HepG2 (cell line): ENCODE data around the gene AMBRA1. TPM values are rescaled to one million over a fixed set of nuclear protein-coding genes. Genes with fewer than 3 reads are reported as not detected.

Experiments used
- ATAC-seq: fragments of 200-7000 bp; cut with Tn5 transposase; 3 replicates; pipeline ENCODE4 v1.9.1; 2020; ENCODE audit warnings: mild to moderate bottlenecking, moderate library complexity
- BruUV-seq: library from RNA; stranded (reverse); fragments of 400-500 nt; replicated peaks from 2 replicates; lab custom pipeline; 2021; lab: Mats Ljungman, UMichigan
- CTCF ChIA-PET: fragments of 300-600 bp; formaldehyde crosslinking; extraction: SDS; loops from one replicate; lab custom pipeline; 2021; ENCODE audit warnings: low total read pairs, inconsistent platforms, low intra/inter-chr PET ratio; lab: Yijun Ruan, JAX
- POLR2A ChIA-PET: fragments of 350-600 bp; sonication (Branson Sonifier 250); formaldehyde crosslinking; loops from one replicate; lab custom pipeline; 2020; ENCODE audit warnings: antibody characterized with exemption, inconsistent platforms; lab: Yijun Ruan, JAX
- DNase-seq: peaks from one replicate; pipeline ENCODE4 v3.0.0-alpha.2; 2015; ENCODE audit warnings: low spot score
- FAIRE-seq: peaks from 3 replicates; lab custom pipeline; 2011; peaks lifted over from hg19 to GRCh38; lab: Jason Lieb, UNC
- H2AFZ ChIP-seq: one replicate; pipeline ENCODE4 v1.6.1; 2011; ENCODE audit warnings: low read length, inconsistent platforms
- H3K27ac ChIP-seq: fragments of 300-600 bp; 3 replicates; pipeline ENCODE4 v1.8.0; 2011; ENCODE audit warnings: mixed run types, mild to moderate bottlenecking, mixed read lengths, low read length, inconsistent platforms; ENCODE audit not compliant: insufficient read depth; ENCODE audit errors: extremely low read length
- H3K27me3 ChIP-seq, 2 experiments: fragments of 200-600 bp in 1 of 2; 2 replicates in 1 of 2; 3 replicates in 1 of 2; pipeline versions ENCODE4 v1.6.0 to v1.8.0; 2011; ENCODE audit warnings: low read length in 2 of 2, mild to moderate bottlenecking in 2 of 2, moderate library complexity in 2 of 2, inconsistent platforms in 1 of 2; ENCODE audit not compliant: insufficient read depth in 2 of 2, control insufficient read depth in 1 of 2
- H3K36me3 ChIP-seq, 2 experiments: fragments of 200-600 bp in 1 of 2; replicated peaks in 1 of 2; 2 replicates in 1 of 2; 3 replicates in 1 of 2; pipeline versions ENCODE4 v1.5.1 to v1.8.0; 2011; ENCODE audit warnings: low read length in 2 of 2, inconsistent platforms in 1 of 2; ENCODE audit not compliant: insufficient read depth in 2 of 2, control insufficient read depth in 1 of 2
- H3K4me1 ChIP-seq: 2 replicates; pipeline ENCODE4 v1.5.1; 2012; ENCODE audit warnings: low read length, inconsistent platforms; ENCODE audit not compliant: insufficient read depth
- H3K4me2 ChIP-seq: 2 replicates; pipeline ENCODE4 v1.6.0; 2011; ENCODE audit warnings: low read depth, low read length, inconsistent platforms
- H3K4me3 ChIP-seq, 3 experiments: fragments of 200-600 bp in 1 of 3; sonication (generic), shearing (Covaris generic) in 1 of 3; replicated peaks in 1 of 3; 2 replicates each; pipeline ENCODE4 v1.5.1; 2011 to 2016; ENCODE audit warnings: low read length in 3 of 3, inconsistent platforms in 2 of 3, low read depth in 2 of 3, mild to moderate bottlenecking in 2 of 3, control low read depth in 1 of 3, mixed read lengths in 1 of 3; ENCODE audit not compliant: insufficient read depth in 1 of 3
- H3K79me2 ChIP-seq: one replicate; pipeline ENCODE4 v1.6.1; 2011; ENCODE audit warnings: low read length, inconsistent platforms; ENCODE audit not compliant: insufficient read depth
- H3K9ac ChIP-seq: 2 replicates; pipeline ENCODE4 v1.6.0; 2011; ENCODE audit warnings: mild to moderate bottlenecking, low read depth, low read length, inconsistent platforms; ENCODE audit not compliant: insufficient read depth
- H3K9me3 ChIP-seq: 2 replicates; pipeline ENCODE4 v1.5.1; 2012; ENCODE audit warnings: mild to moderate bottlenecking, low read length
- H4K20me1 ChIP-seq: 2 replicates; pipeline ENCODE4 v1.6.0; 2011; ENCODE audit warnings: inconsistent platforms, mild to moderate bottlenecking, low read length, moderate library complexity; ENCODE audit not compliant: insufficient read depth
- AKAP8 ChIP-seq: sonication (generic); formaldehyde crosslinking; IDR thresholded peaks from 2 replicates; pipeline ENCODE4 v1.5.1; 2020; ENCODE audit warnings: mild to moderate bottlenecking, missing genetic modification reagents
- FOXC1 ChIP-seq: sonication (generic); formaldehyde crosslinking; IDR thresholded peaks from 2 replicates; pipeline ENCODE4 v1.8.0; 2022; ENCODE audit warnings: mild to moderate bottlenecking, missing genetic modification reagents, borderline replicate concordance
- SETDB1 ChIP-seq: sonication (generic); formaldehyde crosslinking; IDR thresholded peaks from 2 replicates; pipeline ENCODE4 v1.5.1; 2020; ENCODE audit warnings: missing genetic modification reagents, mild to moderate bottlenecking, borderline replicate concordance
- SRSF4 ChIP-seq: fragments of 200-400 bp; formaldehyde crosslinking; IDR thresholded peaks from one replicate; pipeline ENCODE4 v1.6.1; 2018; ENCODE audit warnings: mild to moderate bottlenecking, low read depth, low read length, moderate library complexity; ENCODE audit not compliant: poor library complexity, severe bottlenecking
- TBX2 ChIP-seq: sonication (generic); formaldehyde crosslinking; IDR thresholded peaks from 2 replicates; pipeline ENCODE4 v1.5.0; 2020; ENCODE audit warnings: missing genetic modification reagents, mild to moderate bottlenecking, borderline replicate concordance
- ZNF280D ChIP-seq: sonication (generic); formaldehyde crosslinking; IDR thresholded peaks from 2 replicates; pipeline ENCODE4 v1.5.1; 2020; ENCODE audit warnings: mild to moderate bottlenecking, missing genetic modification reagents
- ZNF44 ChIP-seq: sonication (generic); formaldehyde crosslinking; IDR thresholded peaks from 2 replicates; pipeline ENCODE4 v1.5.1; 2020; ENCODE audit warnings: mild to moderate bottlenecking, missing genetic modification reagents
- ZNF574 ChIP-seq: sonication (generic); formaldehyde crosslinking; IDR thresholded peaks from 2 replicates; pipeline ENCODE4 v1.4.0; 2020; ENCODE audit warnings: missing genetic modification reagents
- WGBS: methylation state at CpG from one replicate; pipeline ENCODE4 v1.1.6; 2017; ENCODE audit warnings: low lambda C conversion rate; 5-methylcytosine and 5-hydroxymethylcytosine counted together
- in situ Hi-C: cut with HindIII; loops from 2 replicates; pipeline ENCODE4 v1.10.0; 2017; ENCODE audit warnings: low pct_unique_long_range_greater_than_20kb; ENCODE audit not compliant: extremely low pct_ligation_motif_present
- intact Hi-C: fragments of 100-400 bp; cut with micrococcal nuclease; formaldehyde crosslinking; loops from one replicate; pipeline ENCODE4 v1.10.0; 2022; ENCODE audit not compliant: unreplicated experiment
- polyA plus RNA-seq, 8 experiments: library from polyadenylated mRNA; depleted of rRNA in 3 of 8; stranded (reverse) in 7 of 8; unstranded in 1 of 8; fragments of >200 nt; fragmentation: Illumina TruSeq in 4 of 8; extraction: Trizol in 4 of 8; gene quantifications; 2 replicates each; pipeline versions ENCODE4 v1.2.1 to v1.2.3, GENCODE V29; 2011 to 2016; ENCODE audit warnings: low read depth in 4 of 8, missing spikeins in 1 of 8, mixed read lengths in 1 of 8; ENCODE audit not compliant: insufficient read depth in 1 of 8
- total RNA-seq, 5 experiments: library from RNA; depleted of rRNA; stranded (reverse); fragments of >200 nt; fragmentation: Illumina TruSeq; extraction: Trizol; gene quantifications; 2 replicates each; pipeline ENCODE4 v1.2.3, GENCODE V29; 2016; ENCODE audit warnings: low read depth in 1 of 5

AMBRA1 gene
- total and polyA plus RNA-seq, 2 of the 13 experiments (the other 11 are each of a cell fraction or from before 2014, with no cell fraction given) = 15.7 to 26.0 TPM

DNA sequence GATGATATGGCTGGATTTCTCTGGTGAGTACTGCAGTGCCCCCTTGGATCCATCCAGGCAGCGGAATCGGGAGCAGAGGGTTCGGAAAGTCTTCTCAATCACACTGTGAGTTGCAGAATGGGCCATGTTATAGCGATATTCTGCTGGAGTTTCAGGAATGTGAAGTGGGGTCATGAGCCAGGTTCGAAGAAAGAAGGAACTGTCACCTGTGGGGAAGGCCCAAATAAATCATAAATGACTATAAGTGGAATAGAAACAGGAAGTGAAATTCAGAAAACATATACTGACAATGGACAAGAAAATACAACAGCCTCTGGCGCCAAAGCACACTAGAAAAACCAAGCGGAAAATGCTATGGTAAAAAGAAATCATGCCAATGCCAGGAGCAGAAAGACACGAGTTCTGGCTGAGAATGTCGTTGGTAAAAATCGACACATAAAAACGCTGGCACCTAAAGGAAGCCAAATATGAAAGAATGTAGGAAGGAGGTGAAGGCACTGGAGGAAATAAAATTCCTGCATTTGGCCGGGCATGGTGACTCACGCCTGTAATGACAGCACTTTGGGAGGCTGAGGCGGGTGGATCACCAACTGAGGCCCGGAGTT, 10.0 kb upstream of the AMBRA1 start:
- TF ChIP-seq ZNF280D (CRISPR knock-in tag) (no peak), SETDB1 (CRISPR knock-in tag) (no peak), AKAP8 (CRISPR knock-in tag) (no peak), ZNF574 (no peak), SRSF4 (no peak), TBX2 (CRISPR knock-in tag) (no peak), ZNF44 (CRISPR knock-in tag) (no peak), FOXC1 (CRISPR knock-in tag) (no peak)
- Histone ChIP-seq H3K4me3 (no peak overlapping the region), H3K27me3 (no peaks in the 10 kb centered on the region), H3K9ac (no peak overlapping the region), H2AFZ (no peak overlapping the region), H3K4me1 (peaks cover 9% of the 10 kb centered on the region), H4K20me1 (no peaks in the 10 kb centered on the region), H3K36me3 (peaks cover 5 to 7% of the 10 kb centered on the region in 2 experiments; a peak in 4 of 5 replicates), H3K9me3 (no peaks in the 10 kb centered on the region), H3K27ac (no peak overlapping the region), H3K79me2 (no peaks in the 10 kb centered on the region), H3K4me2 (no peak overlapping the region)
- intact Hi-C loops = no loop called here
- POLR2A ChIA-PET = no interaction called here
- ATAC-seq (no peak), DNase-seq (no peak), FAIRE-seq (no peak)
- no TSS peak for BruUV-seq
- 94% methylated on average over 15 of the region's 15 CpGs for WGBS
- in situ Hi-C loops = no loop called here
- CTCF ChIA-PET = no interaction called here
